Myocyte (in vitro differentiated cells): ENCODE data around the gene MKNK1. TPM values are rescaled to one million over a fixed set of nuclear protein-coding genes. Genes with fewer than 3 reads are reported as not detected.

Source experiments
- DNase-seq: peaks from one replicate; pipeline ENCODE4 v3.0.0-alpha.2; 2012; ENCODE audit warnings: low read depth
- total RNA-seq: library from RNA; depleted of rRNA; stranded (reverse); fragments of >200 nt; gene quantifications from 2 replicates; pipeline ENCODE4 v1.2.3, GENCODE V29; 2014

Gene MKNK1
- total RNA-seq, 1 donor from 2014 or later: 15.4 TPM

GRCh38 chr1:46599059-46599970 is 4.8 kb downstream of the MKNK1 start:
- no peak for DNase-seq

GRCh38 chr1:46596846-46597245 is 7.2 kb downstream of the MKNK1 start:
- DNase-seq: no peak

- DNase-seq: no peak
Measured at GRCh38 chr1:46596036-46596435, 8.0 kb downstream of the MKNK1 start.

GRCh38 chr1:46595127-46595526 is 8.9 kb downstream of the MKNK1 start:
- peak; percentile 12 for DNase-seq

- DNase-seq: no peak
Measured at GRCh38 chr1:46594063-46594462, 10.0 kb downstream of the MKNK1 start.

GRCh38 chr1:46592823-46593222 is 11.2 kb downstream of the MKNK1 start:
- DNase-seq: no peak

GRCh38 chr1:46589529-46589928 is 14.5 kb downstream of the MKNK1 start:
- no peak for DNase-seq

- no peak for DNase-seq
Measured at GRCh38 chr1:46587069-46587468, 17.0 kb downstream of the MKNK1 start.

- DNase-seq: no peak
Measured at GRCh38 chr1:46585312-46585938, 18.6 kb downstream of the MKNK1 start.

GRCh38 chr1:46583494-46583893 is 20.6 kb downstream of the MKNK1 start:
- DNase-seq: no peak

- DNase-seq: no peak
Measured at GRCh38 chr1:46582972-46583371, 21.1 kb downstream of the MKNK1 start.

- no peak for DNase-seq
Measured at GRCh38 chr1:46581681-46582455, 22.2 kb downstream of the MKNK1 start.

- no peak for DNase-seq
Measured at GRCh38 chr1:46580140-46580903, 23.7 kb downstream of the MKNK1 start.

- no peak for DNase-seq
Measured at GRCh38 chr1:46577671-46578070, 26.4 kb downstream of the MKNK1 start.

- no peak for DNase-seq
Measured at GRCh38 chr1:46576596-46576995, 27.5 kb downstream of the MKNK1 start.

GRCh38 chr1:46575778-46576177 is 28.3 kb downstream of the MKNK1 start:
- DNase-seq: no peak

GRCh38 chr1:46575300-46575699 is 28.8 kb downstream of the MKNK1 start:
- no peak for DNase-seq

- no peak for DNase-seq
Measured at GRCh38 chr1:46571691-46572225, 32.3 kb downstream of the MKNK1 start.

GRCh38 chr1:46569884-46570725 is 34.0 kb downstream of the MKNK1 start:
- no peak for DNase-seq

- no peak for DNase-seq
Measured at GRCh38 chr1:46569116-46569515, 35.0 kb downstream of the MKNK1 start.
